Activated T-cell treated with anti-CD3 and anti-CD28 coated beads for 24 hours (primary cell): ENCODE data around the gene CHST9.
"Not testable (repeated sequence)": the region's sequence is repeated elsewhere in the genome, so short reads cannot be mapped to it uniquely, and the experiment has no call there.

Experiments
- DNase-seq: peaks from one replicate; pipeline ENCODE4 v3.0.0-alpha.2; 2020; ENCODE audit warnings: low read depth

Gene CHST9

DNA sequence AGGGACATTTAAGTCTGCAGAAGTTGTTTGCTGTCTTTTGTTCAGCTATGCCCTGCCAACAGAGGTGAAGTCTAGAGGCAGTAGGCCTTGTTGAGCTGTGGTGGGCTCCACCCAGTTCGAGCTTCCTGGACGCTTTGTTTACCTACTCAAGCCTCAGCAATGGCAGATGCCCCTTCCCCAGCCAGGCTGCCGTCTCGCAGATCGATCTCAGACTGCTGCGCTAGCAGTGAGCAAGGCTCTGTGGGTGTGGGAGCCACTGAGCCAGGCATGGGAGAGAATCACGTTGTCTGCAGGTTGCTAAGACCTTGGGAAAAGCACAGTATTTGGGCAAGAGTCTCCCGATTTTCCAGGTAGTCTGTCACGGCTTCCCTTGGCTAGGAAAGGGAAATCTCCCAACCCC, 91.8 kb downstream of the CHST9 start:
- DNase-seq = not testable (repeated sequence)

DNA sequence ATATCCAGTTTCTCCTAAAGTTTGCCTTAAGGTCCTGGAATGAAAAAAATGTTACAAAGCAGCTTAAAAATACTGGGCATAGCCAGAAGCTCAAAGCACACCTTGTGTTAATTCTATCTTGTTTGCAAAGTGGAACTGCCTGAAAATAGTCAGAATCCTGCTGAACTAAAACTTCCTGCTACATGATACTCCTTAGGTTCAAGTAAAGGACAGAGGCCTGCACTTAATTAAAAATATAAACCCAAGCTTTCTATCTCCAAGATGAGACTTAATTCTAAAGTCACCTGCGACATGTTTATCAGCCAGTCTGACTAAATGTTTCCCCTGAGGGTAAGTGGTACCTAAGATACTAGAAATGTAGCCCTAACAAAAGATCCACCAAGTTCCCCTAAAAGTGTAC, 103.4 kb downstream of the CHST9 start:
- no peak for DNase-seq

DNA sequence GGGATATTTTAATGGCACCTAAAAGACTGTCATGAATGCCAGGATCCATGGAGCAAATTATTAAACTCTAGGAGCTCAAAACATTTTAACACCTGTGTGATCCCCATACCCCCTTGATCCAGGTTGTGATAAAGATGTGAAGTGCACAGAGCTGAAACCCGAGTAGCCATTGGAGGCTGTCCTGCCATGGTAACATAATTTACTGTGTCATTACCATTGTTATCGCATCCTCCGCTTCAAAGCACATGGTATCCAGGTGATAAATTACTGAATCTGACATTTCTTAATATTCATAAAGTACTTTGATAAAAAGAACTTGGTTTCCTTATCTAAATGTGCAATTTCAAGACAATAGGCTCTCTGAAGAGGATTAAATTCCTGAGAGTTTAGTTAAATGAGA, 109.3 kb downstream of the CHST9 start:
- DNase-seq = no peak

DNA sequence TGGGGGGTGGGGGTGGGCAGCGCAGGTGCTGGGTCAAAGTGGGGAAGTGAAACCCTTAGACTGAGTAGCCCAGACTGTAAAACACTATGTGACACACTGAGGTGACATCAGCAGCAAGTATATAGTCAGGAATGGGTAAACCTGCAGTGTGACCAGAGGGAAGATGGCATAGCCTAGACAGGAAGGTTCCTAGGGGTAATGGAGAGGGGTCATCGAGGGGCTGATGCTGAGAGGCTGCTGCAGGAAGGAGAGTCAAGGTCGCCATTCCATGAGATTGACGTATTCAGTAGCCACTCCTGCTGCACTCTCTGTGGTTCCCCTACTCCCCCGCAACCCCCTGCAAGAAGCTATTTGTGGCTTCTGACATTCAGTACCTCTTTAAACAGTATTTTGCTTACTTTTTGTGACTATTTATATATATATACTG, 111.7 kb downstream of the CHST9 start:
- no peak for DNase-seq

DNA sequence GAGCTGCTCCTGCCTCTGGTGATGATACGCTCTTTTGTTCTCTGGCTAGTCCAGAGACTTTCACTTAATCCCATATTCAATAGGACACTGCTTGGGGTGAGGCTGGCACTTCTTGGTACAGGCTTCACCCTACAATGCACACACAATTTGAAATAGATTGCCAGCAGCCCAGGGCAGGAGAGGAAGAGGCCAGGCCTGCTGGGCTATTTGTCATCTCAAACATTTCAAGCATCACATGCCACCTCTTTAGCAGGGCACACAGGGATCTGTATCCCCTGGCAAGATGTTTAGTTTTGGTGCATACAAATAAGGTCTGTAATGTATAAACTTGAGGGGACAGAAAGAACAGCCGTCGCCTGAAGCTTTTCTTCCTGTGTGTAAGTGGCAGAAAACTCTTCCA, 120.4 kb downstream of the CHST9 start:
- DNase-seq = no peak

DNA sequence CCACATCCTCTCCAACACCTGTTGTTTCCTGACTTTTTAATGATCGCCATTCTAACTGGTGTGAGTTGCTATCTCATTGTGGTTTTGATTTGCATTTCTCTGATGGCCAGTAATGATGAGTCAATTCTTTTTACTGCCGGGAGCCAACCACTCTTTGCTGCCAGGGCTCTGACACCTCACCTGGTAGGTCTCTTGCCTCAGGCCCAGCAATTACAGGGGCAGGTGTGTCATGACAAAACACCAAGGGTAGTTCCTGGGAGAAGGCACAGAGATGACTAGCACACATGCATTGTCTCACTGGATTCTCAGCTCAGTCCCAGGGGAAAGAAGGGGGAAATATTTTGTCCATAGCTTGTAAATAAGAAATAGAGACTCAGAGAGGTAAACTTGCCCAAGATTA, 122.3 kb downstream of the CHST9 start:
- DNase-seq = no peak

DNA sequence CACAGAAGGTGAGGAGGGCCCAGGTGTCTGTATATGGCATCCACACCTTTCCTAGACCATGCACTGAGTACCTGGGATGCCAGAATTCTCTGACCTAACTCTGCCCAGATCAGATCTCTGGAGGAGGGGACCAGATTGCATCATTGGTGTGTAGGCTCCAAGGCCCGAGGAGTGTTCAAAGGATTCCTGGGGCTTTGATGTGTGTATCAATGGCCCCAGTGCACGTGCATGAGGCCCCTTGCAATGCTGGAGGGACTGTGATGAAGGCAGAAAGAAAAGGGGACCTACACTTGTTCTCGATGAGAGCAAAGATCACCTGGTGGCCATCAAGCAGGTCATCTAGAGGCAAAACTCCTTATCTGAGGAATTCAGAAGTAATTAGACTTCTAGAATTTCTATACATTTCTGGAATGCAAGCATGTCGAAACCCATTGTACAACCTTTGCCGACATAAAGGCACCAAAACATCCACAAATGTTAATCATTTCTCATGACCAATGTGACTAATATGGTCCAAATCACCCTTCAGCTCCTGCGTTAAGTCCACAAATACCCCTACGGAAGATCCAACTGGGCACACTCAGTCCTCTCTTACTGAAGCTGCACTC, 123.5 kb downstream of the CHST9 start:
- no peak for DNase-seq

DNA sequence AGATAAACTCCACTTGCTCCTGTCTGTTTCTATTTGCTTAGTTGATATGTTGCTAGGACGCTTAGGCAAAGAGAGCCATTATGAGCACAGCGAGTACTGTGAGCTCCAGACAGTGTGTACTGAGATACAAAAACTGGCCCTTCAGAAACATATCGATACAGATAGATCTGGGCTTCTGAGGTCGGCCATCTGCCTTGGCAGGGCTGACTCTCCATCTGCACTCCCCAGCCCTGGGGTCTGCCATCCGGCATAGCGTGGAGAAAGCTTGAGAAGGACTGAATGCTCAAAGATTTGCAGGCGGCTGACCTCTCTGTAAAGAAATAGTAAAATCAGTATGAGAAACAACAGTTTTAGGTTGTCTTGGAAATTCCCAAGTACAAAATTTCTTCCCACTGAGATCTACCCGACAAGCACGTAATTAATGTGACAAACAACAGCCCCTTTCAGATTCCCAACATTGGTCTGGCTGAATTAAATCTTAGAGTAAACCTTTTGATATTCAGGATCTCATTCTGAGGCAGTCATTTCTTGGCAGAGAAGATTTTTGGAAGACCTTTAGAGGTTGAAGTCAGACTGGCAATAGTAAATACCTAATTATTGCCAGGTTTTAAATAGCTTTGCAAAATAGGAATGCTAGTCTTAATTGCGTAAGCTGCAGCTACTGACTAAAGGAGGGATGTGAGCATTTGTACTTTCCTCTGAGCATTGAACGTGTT, 127.4 kb downstream of the CHST9 start:
- no peak for DNase-seq

DNA sequence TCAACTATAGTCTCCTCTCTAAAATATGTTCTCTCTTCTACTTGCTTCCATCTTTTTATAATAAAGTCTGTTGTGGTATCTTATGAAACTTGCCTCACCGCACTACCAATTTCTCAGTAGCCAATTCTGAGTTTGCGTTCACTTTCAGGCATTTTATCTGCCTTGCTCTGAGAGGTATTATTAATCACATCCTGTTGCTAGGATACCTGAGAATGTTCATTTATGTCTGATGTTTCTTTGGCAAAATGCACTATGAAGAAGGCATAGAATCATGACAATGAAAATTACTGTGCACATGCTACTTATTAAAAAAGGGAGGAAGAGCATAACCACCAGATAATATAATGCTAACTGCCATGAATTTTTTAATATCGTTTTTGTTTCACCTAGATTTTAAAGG, 130.2 kb downstream of the CHST9 start:
- no peak for DNase-seq

DNA sequence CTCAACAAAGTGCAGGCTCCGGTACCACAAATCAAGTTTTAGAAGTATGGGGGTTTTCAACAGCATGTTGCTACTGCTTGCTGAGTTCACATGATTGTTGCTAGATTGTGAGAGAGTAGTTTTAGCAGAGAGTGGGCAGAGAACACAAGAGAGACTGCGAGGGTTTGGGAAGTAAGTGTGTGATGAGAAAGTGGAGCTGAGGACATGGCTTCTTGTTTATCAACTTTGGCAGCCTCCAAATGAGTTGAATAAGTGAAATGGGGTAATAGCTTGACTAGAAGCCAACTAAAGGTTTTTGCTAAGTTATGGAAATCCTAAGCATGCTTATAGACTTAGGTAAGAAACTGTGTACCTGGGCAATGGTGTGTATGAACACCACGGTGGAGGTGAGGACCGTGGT, 135.1 kb downstream of the CHST9 start:
- DNase-seq = no peak

DNA sequence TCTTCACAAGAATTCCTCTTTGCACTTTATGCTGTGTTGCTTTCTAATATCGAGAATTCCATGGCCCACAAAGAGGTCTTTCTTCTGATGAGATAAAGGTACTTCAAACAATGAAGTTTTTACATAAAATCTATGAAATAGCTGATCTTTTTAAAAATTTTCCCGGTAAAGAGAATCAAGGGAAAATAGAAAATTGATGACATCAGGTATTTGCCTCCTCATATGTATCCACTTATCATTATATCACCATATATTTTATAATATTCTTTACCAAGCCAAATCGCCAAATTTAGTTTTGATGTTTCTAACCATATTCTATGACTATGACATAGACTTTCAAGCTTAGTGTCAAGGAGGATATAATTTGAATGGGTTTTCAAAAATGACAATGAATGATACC, 139.8 kb downstream of the CHST9 start:
- no peak for DNase-seq

DNA sequence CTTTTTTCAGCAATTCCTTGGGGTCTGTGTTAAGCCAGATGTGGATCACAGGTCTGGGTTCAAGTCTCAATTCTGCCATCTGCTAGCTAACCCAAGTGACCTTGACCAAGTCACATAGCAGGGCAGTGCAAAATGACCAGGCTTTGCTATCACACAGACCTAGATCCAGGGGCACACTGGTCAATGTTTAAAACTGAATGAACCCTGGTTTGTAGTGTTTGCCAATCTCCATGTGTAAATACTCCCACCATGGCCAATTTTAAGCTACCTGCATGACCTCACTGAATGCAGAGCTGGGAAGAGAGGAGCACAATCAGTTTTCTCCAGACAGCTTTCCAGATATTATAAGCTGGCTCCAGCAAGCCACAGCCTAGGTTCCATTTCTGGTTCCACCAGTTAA, 142.9 kb downstream of the CHST9 start:
- no peak for DNase-seq

DNA sequence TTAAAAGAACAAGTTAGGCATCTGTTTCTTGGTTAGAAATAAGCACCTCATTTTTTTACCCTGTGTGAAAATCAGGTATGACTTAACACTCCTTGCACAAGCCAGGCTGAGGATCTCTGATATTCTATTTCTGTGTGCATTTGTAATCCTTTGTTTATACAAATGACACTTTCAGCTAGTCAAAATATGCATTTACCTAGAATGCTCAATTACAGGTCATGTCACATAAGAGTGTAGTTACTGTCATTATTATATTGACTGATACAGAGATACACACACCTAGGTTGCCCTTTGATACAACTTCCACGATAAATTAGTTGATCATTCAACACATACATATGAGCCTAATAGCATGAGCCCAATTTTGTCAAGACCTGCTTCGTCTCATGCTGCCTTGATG, 144.3 kb downstream of the CHST9 start:
- no peak for DNase-seq

DNA sequence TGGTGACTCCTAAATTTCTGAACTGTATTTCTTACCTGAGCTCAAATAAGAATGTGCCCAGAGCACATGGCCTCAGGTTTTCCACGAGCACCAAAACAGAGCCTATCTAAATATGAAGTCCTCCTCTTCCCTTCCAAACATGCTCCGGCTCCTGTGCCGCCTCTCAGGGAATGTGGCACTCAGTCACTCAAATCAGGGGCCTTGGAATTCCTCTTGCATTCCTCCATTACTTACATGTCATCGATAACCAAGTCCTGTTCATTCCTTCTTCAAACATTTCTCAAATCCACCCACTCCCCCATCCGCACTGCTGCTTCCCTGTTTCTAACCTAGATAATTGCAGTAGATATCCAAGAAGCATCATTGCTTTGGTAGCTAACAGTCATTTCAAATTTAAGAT, 151.4 kb downstream of the CHST9 start:
- DNase-seq = no peak

DNA sequence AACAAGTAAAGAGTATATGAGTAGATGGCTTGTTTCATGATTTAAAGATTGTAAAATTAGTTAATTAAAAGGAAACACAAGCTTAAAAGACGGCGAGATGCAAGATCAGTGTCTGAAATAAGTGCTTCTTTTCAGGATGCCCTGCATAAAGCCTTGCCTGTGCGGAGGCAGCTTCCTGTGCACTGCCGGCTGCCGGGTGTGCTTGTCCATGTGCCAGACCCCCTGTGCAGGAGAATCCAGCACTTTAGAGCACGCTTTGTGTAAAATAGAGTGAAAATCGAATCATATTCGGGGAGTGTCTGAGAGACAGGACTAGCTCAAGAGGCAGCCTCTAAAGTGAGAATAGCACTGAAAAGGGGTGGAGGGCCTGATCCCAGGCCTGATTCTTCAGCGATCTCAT, 154.7 kb downstream of the CHST9 start:
- no peak for DNase-seq

DNA sequence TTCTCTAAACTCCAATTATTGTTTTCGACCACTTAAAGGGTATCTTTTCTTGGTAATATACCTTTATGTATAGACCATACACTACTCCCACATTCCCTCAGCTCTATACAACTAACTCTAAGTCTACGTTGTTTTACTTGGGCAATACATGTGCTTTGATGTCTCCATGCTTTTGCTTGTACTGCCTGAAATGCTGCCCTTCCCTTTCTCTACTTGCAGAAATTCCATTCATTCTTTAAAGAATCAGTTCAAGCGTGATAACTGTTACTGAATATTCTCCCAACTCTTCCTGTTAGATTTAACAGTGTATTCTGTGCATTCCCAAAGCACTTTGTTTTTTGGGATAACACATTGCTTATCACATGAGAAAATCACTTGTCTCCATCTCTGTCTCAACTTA, 162.6 kb downstream of the CHST9 start:
- no peak for DNase-seq

DNA sequence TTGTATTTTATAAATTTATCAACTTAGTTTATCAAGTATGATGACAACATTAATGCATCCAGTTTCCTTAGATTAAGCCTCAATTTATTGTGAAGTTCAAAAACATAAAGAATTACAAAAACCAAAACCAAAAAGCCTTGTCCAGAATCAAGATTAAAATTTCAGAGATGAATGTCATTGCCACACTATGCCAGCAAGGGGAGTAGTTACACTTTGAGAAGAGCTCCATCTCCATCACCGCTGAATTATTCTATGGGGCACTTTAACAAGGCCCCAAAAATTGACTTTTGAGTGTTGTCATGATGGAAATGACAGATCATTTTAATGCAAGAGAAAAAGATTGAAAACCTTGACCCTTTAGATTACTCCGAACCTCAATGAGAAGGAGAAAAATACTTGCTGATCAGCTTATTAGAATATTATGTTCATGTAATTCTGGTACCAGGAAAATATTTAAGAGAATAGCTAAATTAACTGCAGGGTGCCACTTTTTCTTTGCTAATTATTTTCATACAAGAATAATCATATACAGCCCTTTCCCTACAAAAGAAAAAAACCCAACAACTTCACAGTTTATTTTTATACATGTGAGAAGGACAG, 167.1 kb downstream of the CHST9 start:
- DNase-seq = no peak

DNA sequence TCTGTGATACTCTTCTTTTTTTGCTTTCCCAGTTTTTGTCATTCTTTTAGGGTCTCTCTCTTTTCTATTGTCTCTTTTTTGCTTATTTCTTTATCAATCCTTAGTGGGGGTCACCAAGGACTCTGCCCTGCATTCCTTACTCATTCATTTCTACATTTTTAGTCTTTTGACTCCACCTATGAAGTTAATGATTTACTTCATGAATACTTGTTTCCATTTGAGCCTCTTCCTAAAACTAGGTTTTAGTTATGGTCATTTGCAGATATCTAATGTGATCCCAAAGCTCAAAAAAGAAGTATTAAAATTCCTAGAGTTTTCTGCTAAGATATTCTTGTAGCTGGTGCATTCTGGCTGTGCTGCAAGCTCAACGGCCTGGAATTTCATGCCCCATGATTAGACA, 170.3 kb downstream of the CHST9 start:
- no peak for DNase-seq

DNA sequence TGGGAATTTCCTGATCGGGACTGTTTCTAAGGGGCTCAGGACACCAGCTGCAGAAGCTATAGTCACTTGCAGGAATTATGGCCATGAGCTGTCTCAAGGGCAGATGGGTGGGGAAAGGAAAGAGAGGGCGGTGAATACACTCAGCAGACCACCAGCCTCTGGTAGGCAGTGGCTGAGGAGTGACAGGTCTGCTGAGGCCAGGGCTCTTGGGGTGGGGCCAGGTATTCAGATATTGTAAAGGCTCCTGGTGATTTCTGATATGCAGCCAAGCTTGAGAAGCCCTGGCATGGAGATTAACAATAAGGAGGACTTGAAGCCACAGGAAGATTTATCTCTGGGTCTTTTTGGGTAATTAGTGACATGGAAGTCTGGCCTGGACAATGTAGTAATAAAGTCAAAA, 174.3 kb downstream of the CHST9 start:
- no peak for DNase-seq

DNA sequence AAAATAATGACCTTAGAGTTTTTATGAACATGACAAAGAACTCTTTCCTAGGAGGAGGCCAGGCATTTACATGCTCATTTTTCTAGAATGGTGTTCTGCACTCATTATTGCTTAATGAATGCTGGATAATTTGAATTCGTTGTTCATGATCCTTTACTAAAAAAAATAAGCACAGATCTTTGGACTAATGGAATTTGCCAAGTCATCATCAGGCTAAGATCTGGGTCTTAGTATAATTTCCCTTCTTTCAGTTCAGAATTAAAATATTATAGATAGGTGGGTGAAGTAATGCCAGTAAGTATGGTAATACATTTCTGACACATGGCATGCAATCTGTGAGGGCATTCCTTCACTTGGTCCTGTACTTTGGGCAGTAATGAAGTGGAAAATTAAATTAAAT, 175.8 kb downstream of the CHST9 start:
- no peak for DNase-seq

DNA sequence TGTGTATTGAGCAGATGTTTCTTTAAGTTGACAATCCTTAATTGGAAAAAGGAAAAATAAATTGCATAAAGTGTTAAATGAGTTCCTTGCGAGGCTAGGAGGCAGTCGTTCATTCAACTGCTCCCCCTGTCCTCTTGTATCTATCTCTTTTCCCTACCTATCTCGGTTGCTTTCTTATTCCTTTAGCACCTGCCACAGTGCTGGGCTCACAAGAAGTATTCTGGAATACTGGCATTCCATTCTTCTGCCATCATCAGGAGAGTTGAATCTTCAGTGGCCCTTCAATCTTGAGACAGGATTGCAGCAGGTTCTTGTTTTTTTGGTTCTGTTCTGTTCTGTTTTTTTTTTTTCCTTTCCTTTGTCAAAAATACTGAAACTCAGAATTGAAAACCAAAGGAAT, 176.5 kb downstream of the CHST9 start:
- no peak for DNase-seq

DNA sequence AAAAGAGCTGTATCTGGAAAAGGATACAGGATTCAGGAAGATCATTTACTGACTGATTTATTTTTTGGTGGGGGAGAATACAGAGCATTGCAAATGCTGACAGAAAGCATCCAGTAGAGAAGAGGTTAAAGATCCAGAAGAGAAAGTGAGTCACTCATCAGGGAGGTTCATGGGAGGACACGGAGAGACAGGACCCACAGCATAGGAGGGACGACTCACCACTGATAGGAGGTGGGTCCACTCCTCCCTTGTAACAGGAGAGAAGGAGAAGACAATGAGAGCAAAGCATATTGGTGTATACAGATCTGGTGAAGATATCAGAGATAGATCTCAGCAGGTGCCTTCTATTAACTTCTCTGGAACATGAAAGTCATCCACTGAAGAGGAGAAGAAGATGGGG, 177.2 kb downstream of the CHST9 start:
- DNase-seq = no peak

DNA sequence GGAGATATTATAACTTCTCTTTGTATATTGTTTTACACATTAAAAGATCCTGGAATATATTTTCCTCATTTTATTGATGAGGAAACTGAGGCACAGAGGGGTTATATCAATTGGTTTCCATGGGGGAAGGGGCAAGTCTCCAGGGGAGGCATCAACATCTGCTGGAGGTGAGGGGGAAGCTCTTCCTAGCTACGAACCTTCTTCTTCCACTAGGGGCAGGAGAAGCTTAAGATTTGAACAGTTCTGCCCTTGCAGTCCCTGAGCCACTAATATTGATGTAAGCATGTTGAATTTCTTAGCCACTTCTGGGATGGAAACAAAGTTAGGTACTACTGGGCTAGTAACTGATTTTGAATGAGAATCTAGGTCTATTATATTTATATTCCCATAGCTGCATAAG, 179.5 kb downstream of the CHST9 start:
- no peak for DNase-seq
